ENCODE results near the gene MUCL3.
"Not testable (repeated sequence)": the region's sequence is repeated elsewhere in the genome, so short reads cannot be mapped to it uniquely, and the experiment has no call there.

Gene MUCL3

GRCh38 chr6:30988209-30988825, 47.5 kb downstream of the MUCL3 start:
- no peak for DNase-seq

- DNase-seq, result no peak
These were observed 49.8 kb downstream of the MUCL3 start for GRCh38 chr6:30990422-30991086.

DNA sequence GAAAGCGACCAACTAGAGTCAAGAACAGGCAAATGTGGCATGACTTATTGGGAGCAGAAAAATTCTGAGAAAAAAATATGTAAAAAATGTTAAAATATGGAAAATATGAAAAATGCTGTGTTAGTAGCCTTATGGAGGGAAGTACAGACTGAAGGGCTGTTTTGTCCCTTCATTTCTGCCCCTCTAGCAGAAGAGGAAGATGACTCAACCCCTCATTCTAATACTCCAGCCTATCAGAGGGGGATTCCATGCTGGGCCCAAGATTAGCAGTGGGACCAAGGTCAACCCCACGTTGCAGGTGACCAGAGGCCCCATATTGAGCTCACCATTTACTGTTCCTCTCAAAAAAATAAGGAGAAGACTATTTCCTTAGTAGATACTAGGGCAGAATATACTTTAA, 51.1 kb downstream of the MUCL3 start:
- DNase-seq, result no peak

DNA sequence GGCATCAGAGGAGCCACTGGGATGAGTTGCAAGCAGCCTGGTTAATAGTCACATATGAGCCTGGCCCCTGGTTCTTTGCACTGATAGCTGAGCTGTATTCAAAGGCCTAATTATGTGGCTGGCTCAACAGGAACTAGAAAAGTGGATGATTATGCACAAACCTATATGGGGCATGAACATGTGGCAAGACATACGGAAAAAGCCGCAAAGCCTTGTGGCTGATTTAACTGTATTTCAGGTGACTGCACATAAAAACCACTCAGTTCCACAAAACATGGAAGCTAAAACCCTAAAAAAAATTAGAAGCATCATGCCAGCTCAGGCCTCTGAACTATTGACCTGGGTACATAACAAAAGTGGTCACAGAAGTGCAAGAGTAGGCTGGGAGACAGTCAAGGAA, 56.5 kb downstream of the MUCL3 start:
- no peak for DNase-seq

GRCh38 chr6:30998785-30999184, 58.0 kb downstream of the MUCL3 start:
- DNase-seq, result no peak

DNA sequence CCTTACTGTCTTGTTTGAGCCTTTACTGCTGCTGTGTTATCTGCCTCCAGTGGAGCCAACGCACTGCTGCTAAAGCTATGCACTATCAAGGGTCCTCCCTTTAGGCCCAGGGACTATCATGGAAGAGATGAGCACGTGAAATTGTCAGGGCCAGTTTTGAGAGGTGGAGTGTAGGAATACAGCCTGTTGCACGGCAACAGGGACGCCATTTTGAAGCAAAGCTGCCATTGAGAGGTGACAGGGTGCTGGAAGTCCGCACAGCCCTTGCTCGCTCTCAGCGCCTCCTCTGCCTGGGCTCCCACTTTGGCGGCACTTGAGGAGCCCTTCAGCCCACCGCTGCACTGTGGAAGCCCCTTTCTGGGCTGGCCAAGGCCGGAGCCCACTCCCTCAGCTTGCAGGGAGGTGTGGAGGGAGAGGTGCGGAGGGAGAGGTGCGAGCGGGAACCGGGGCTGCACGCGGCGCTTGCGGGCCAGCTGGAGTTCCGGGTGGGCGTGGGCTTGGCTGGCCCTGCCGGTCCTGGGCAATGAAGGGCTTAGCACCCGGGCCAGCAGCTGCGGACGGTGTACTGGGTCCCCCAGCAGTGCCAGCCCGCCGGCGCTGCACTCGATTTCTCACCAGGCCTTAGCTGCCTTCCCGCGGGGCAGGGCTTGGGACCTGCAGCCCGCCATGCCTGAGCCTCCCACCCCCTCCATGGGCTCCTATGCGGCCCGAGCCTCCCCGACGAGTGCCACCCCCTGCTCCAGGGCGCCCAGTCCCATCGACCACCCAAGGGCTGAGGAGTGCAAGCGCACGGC, 59.5 kb downstream of the MUCL3 start:
- DNase-seq, result not testable (repeated sequence)

- no peak for DNase-seq
These were observed 60.6 kb downstream of the MUCL3 start for GRCh38 chr6:31001281-31001888.

DNA sequence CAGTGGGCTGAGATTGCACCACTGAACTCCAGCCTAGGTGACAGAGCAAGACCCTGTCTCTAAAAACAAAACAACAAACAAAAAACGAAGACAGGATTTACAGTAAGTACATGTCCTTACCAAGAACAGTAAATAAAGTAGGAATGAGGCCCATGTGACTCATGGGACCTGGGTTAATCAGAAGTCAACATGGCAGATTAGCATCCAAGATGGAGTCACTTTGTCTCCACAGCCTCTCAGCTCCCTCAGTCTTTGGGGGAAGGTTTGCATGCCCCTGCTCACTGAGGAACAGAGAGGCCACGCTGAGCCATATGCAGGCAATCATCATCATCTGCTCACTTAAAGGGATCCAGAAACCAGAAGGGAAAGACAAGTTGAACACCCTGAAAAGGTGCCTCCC, 61.7 kb downstream of the MUCL3 start:
- no peak for DNase-seq

Measured in bone marrow (tissue), 2 donors.